ENCODE results near the gene FOXK2.
A peak's percentile ranks its signal among the peaks of the same experiment; 100 is the strongest.

Gene FOXK2

DNA sequence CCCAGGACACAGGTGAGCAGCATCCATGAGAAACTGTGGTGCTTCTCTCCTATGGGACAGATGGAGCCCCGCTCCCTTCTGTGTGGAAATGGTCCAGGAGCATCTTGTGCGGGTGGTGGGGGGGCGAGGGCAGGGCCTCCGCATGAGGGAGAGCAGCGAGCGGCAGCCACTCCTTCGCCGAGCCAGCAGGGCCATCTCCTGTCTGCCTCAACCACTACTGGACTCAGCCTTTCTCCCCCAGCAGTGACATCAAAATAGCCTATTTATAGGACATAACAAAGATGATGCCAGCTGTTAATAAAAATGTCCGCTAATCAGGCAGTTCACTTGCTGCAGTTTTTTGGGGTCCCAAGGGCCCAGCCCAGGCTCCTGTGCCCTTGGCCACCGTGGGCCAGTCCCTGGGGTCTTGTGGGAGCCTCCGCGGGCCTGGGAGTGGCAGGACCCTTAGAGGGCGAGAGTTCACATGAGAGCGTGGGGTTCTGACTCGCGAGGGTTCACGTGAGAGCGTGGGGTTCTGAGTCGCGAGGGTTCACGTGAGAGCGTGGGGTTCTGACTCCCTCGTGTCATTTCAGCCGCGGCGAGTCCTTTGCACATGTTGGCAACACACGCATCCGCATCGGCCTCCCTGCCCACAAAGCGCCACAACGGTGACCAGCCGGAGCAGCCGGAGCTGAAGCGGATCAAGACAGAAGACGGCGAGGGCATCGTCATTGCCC lies 81.4 kb downstream of the FOXK2 start:
- intact Hi-C loops (cut with micrococcal nuclease), result no loop called here
- H3K36me3 Mint-ChIP-seq (ENCODE audit: low read depth), result peaks cover 100% of the 10 kb centered on the region
- no peaks in the 10 kb centered on the region for H3K9me3 Mint-ChIP-seq
- no peaks in the 10 kb centered on the region for H3K27me3 Mint-ChIP-seq
- H3K4me1 Mint-ChIP-seq (ENCODE audit: low read depth), result peaks cover 29% of the 10 kb centered on the region
- no peak overlapping the region for H3K27ac Mint-ChIP-seq
- no peak overlapping the region for H3K4me3 Mint-ChIP-seq

DNA sequence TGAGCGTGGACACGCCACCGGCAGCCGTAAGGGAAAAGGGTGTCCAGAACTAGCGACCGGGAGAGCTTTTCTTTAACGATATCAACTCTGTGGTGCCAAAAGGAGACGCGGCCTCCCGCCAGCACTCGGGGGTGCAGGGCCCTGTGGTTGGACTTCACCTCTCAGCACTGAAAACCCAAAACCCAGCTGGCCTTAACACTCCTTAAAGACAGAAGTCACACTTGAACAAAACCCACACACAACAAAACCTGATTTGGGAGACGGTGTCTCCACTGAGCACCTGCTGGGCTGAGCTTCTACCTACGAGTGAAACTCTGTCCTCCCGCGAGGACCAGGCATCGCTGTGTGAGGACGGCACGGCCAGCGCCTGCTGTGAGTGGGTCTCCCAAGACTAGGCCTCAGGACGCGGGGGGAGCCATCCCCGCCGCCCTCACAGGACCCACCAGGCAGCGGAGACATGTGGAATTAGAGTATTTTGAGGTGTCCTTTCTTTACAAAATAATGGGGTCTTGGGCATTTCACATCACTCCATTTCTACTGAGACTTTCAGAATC lies 82.0 kb downstream of the FOXK2 start:
- intact Hi-C loops (cut with micrococcal nuclease), result no loop called here
- Mint-ChIP-seq H3K9me3 (no peaks in the 10 kb centered on the region), H3K27me3 (no peaks in the 10 kb centered on the region), H3K4me1 (ENCODE audit: low read depth) (peaks cover 29% of the 10 kb centered on the region), H3K4me3 (no peak overlapping the region), H3K36me3 (ENCODE audit: low read depth) (peaks cover 100% of the 10 kb centered on the region), H3K27ac (no peak overlapping the region)

DNA sequence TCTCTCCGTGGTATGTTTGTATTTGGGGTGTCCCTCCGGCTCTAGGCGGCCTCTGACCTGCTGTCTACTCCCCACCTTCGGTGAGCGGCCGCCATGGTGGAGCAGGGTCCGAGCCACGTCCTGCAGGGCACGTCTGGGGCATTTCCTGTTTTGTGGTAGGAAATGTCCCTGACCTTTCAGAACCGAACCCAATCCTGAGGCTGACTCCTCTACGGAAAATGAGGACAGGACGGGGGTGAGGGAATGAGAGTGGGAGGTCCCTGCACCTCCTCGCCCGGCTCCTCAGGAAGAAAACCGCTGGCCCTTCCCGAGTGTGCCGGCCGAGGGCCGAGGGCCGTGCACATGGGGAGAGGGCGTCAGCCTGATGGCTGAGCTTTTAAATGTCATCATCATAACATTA lies 83.0 kb downstream of the FOXK2 start:
- Mint-ChIP-seq H3K4me1 (ENCODE audit: low read depth) (peaks cover 29% of the 10 kb centered on the region), H3K9me3 (no peaks in the 10 kb centered on the region), H3K4me3 (no peak overlapping the region), H3K27ac (no peak overlapping the region), H3K36me3 (ENCODE audit: low read depth) (peaks cover 98% of the 10 kb centered on the region), H3K27me3 (no peaks in the 10 kb centered on the region)
- intact Hi-C loops (cut with micrococcal nuclease), result no loop called here

DNA sequence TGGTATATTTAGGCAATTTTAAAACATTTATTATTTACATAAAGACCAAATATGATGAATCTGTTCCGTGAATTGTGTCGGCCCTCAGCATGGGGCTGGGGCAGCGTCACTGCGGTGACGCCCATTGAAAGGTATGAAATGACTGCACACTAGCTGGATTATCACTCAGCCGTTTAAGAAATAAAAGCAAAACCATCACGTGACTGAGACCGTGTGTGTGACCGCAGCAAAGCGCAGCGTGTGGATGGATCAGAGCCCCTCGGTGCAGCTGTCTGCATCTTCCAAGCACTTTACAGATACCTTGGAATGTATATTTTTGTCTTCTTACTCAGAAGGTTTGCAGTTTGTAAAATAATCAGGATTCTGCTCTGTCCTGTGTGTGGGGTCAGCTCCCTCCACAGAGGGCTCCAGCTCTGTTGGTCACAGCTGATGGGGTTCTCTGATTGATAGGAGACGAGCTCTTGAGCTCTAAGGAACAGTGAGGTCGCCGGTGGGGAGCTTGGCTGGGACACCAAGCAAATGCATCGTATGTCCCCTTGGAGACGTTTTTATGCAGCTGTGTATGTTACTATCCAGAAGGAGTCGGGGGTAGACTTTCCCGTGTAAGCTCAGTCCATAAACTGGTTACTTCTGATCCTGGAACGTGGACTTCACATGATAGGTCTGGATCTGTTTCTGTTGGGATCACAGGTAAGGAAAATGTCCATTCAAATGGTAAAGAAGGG lies 83.6 kb downstream of the FOXK2 start:
- Mint-ChIP-seq H3K9me3 (no peaks in the 10 kb centered on the region), H3K36me3 (ENCODE audit: low read depth) (peaks cover 98% of the 10 kb centered on the region), H3K27me3 (no peaks in the 10 kb centered on the region), H3K27ac (peak overlapping the region; percentile 71), H3K4me3 (no peak overlapping the region), H3K4me1 (ENCODE audit: low read depth) (peaks cover 27% of the 10 kb centered on the region)
- intact Hi-C loops (cut with micrococcal nuclease), result no loop called here

DNA sequence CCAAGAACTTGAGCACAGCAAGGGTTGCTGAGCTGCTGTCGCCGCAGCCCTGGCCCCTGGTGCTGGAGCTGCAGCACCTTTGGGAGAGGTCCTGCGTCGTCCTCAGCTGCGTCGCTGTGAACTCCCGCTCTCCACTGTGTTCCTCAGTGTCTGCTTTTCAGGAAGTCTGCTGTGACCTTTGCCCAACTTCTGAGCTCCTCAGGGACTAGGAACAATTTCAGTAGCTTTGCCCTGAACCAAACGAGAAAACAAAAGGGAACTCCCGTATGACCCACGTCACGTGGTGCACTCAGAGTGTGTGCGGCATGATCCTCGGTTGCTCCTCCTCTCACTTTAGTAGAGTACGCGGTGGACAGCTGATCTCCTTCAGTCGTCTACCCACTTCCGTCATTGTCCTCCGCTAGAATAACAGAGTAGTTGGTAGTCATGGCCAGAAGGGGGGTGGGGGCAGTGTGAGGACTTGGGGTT lies 84.5 kb downstream of the FOXK2 start:
- intact Hi-C loops (cut with micrococcal nuclease), result no loop called here
- Mint-ChIP-seq H3K27me3 (no peaks in the 10 kb centered on the region), H3K4me3 (peak overlapping the region; percentile 44), H3K27ac (peak overlapping the region; percentile 71), H3K4me1 (ENCODE audit: low read depth) (peaks cover 19% of the 10 kb centered on the region), H3K9me3 (no peaks in the 10 kb centered on the region), H3K36me3 (ENCODE audit: low read depth) (peaks cover 98% of the 10 kb centered on the region)

DNA sequence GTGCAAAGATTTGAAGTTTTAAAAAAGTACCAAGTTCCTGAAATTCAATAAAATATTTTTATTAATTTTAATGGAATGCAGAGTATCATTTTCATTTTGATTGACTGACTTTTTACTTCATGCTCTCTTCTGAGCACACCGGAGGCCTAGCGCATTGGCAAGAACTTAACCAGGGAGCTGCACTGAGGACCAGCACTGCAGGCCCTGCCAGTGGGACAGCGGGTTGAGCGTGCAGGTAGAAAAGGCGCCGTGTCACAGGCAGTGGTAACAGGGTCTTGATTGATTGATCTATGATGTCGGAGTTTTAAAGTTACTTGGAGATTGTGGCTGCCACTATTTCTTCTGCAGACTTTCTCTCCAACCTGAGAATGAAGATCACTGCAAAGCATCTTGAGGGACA lies 85.0 kb downstream of the FOXK2 start:
- peaks cover 98% of the 10 kb centered on the region for H3K36me3 Mint-ChIP-seq (ENCODE audit: low read depth)
- intact Hi-C loops (cut with micrococcal nuclease), result no loop called here
- peak overlapping the region; percentile 71 for H3K27ac Mint-ChIP-seq
- no peak overlapping the region for H3K4me3 Mint-ChIP-seq
- H3K27me3 Mint-ChIP-seq, result no peaks in the 10 kb centered on the region
- H3K9me3 Mint-ChIP-seq, result no peaks in the 10 kb centered on the region
- H3K4me1 Mint-ChIP-seq (ENCODE audit: low read depth), result peaks cover 19% of the 10 kb centered on the region

DNA sequence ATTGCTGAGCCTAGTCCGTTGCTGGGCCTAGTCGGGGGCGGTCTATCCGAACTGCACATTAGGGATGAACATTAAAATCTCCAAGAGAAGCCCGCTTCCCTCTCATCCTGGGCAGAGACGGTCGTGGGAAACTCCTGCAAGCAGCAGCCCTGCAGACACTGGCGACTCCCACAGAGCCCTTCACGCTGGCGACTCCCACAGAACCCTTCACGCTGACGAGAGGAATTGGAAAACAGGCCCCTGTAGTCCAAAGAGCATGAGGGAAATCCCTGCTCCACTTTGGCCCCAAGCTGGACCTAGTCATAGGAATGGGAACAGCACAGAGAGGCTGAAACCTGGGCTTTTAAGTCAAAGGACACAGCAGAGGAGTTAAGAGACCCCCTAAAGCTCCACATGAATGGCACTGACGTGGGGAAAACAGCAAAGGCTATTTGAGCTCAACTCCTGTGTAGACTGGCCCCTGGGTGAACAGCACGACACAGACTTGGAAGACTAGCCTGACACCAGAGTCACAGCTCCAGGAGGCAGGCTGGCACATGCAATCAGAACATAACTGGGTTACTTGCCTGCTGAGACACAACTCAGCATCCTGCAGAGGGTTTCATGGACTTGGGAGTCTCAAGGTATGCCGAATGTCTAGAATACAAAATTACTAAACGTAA lies 86.5 kb downstream of the FOXK2 start:
- Mint-ChIP-seq H3K9me3 (no peaks in the 10 kb centered on the region), H3K27ac (no peak overlapping the region), H3K4me3 (no peak overlapping the region), H3K4me1 (ENCODE audit: low read depth) (peaks cover 19% of the 10 kb centered on the region), H3K27me3 (no peaks in the 10 kb centered on the region), H3K36me3 (ENCODE audit: low read depth) (peaks cover 98% of the 10 kb centered on the region)
- intact Hi-C loops (cut with micrococcal nuclease), result no loop called here

DNA sequence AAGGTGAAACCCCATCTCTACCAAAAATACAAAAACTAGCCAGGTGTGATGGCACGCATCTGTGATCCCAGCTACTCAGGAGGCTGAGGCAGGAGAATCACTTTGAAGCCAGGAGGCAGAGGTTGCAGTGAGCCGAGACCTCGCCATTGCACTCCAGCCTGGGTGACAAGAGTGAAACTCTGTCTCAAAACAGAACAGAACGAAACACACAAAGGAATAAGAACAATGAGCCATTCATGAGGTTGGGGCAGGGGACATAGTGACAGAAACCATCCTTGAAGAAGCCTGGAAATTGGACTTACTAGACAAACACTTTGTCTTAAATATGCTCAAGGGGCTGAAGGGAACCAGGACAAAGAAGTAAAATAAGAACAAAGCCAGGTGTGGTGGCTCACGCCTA lies 89.3 kb downstream of the FOXK2 start:
- intact Hi-C loops (cut with micrococcal nuclease), result no loop called here
- Mint-ChIP-seq H3K27ac (no peak overlapping the region), H3K9me3 (no peaks in the 10 kb centered on the region), H3K4me1 (ENCODE audit: low read depth) (peaks cover 10% of the 10 kb centered on the region), H3K4me3 (no peak overlapping the region), H3K27me3 (no peaks in the 10 kb centered on the region), H3K36me3 (ENCODE audit: low read depth) (peaks cover 97% of the 10 kb centered on the region)

DNA sequence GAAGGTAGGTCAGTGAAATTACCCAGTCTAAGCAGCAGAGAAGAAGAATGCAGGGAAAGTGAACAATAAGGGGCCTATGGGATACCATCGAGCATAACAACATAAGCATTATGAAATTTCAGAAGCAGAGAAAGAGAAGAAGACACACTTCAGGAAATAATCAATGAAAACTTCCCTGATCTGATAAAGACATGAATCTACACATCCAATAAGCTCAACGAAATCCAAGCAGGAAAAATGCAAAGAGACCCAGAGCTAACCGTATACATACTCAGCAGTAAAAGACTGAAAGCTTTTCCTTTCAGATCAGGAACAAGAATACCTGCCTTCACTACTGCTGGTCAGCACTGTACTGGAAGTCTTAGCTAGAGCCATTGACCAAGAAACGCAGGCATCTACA lies 90.1 kb downstream of the FOXK2 start:
- intact Hi-C loops (cut with micrococcal nuclease), result no loop called here
- Mint-ChIP-seq H3K9me3 (no peaks in the 10 kb centered on the region), H3K27me3 (no peaks in the 10 kb centered on the region), H3K27ac (no peak overlapping the region), H3K4me3 (no peak overlapping the region), H3K36me3 (ENCODE audit: low read depth) (peaks cover 97% of the 10 kb centered on the region), H3K4me1 (ENCODE audit: low read depth) (peaks cover 1% of the 10 kb centered on the region)

DNA sequence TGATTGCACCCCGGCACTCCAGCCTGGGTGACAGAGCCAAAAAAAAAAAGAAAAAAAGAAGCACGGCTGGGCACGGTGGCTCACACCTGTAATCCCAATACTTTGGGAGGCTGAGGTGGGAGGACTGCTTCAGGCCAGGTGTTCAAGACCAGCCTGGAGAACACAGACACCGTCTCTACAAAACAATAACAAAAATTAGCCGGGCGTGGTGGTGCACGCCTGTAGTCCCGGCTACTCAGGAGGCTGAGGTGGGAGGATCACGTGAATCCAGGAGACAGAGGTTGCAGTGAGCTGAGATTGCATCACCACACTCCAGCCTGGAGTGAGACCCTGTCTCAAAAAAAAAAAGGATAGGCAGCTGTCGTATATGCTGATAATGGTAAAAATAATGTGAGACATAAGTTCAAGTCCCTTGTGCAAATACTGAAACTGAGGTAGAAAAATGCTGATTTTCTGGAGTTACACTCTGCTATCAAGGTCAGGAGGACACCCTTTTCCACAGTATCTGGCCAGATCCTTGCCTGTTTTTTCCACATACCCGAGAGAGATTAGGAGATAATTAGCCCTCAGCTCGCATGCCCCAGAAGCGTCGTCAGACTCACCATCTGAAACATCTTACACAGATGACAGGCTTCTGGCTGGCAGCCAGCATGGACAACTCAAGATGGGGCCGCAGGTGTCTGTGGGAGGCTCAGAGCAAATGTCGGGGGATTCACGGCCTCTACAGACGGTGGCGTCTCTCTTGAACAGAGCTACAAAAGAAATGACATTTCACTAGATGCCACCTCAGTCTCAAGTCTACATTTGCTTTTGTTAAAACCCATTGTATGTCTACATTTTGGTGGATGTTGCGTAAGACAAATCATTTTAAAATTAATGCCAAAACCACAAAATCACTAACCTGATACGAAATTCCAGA lies 91.9 kb downstream of the FOXK2 start:
- no peak overlapping the region for H3K27ac Mint-ChIP-seq
- H3K27me3 Mint-ChIP-seq, result no peaks in the 10 kb centered on the region
- H3K36me3 Mint-ChIP-seq (ENCODE audit: low read depth), result peaks cover 97% of the 10 kb centered on the region
- no peaks in the 10 kb centered on the region for H3K9me3 Mint-ChIP-seq
- no peaks in the 10 kb centered on the region for H3K4me1 Mint-ChIP-seq (ENCODE audit: low read depth)
- no peak overlapping the region for H3K4me3 Mint-ChIP-seq
- intact Hi-C loops (cut with micrococcal nuclease), result no loop called here

DNA sequence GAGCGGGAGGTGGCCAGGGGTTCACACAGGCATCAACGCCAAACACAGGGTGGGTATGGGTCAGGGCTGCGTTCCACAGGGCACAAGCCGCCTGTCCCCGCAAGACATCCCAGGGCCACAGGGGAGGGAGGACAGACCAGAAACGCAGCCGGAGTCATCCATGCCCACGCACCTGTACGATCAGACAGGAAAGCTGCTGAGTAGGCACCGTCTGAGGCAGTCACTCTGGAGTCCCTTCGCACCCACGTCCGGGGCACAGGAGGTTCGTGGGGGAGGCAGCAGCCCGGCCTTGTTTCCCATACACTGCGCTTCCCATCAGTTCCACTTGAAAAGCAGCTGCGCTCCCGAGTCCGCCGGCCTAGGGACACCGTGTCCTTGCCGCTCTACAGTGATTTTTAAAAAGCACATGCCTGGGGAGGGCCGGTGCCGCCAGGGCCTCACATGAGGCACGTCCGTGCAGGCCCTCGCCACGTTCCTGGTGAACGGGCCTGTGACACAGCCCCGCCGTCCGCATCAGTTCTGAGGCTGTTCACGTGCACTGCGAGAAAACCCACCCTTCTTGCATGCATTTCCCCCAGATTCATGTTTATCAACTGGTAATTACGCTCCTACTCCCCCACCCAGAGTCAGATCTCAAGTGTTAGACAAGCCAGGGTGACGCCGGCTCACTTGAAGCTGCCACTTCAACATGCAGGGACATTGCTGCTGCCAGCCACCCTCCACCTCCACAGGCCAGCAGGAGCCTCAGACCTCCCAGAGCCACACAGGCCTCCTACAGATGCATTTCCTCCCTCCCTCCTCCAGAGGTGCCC lies 94.0 kb downstream of the FOXK2 start:
- no peak overlapping the region for H3K27ac Mint-ChIP-seq
- intact Hi-C loops (cut with micrococcal nuclease), result no loop called here
- H3K27me3 Mint-ChIP-seq, result no peaks in the 10 kb centered on the region
- peaks cover 99% of the 10 kb centered on the region for H3K36me3 Mint-ChIP-seq (ENCODE audit: low read depth)
- H3K4me3 Mint-ChIP-seq, result no peak overlapping the region
- H3K9me3 Mint-ChIP-seq, result no peaks in the 10 kb centered on the region
- no peaks in the 10 kb centered on the region for H3K4me1 Mint-ChIP-seq (ENCODE audit: low read depth)

DNA sequence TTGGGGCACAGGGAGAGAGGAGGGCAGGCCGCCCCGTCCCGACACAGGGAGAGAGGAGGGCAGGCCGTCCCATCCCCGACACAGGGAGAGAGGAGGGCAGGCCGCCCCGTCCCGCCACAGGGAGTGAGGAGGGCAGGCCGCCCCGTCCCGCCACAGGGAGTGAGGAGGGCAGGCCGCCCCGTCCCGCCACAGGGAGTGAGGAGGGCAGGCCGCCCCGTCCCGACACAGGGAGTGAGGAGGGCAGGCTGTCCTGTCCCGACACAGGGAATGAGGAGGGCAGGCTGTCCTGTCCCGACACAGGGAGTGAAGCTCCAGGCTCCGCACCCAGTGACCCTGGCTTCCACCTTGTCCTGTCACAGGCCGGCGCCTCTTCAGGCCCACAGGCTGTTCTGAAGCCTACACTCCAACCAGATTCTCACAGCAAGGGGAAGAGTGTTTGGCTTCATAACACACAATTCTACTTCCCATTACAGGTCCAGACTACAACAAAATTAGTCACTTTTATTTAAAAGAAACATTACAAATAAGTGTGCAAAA lies 94.6 kb downstream of the FOXK2 start:
- no peak overlapping the region for H3K4me3 Mint-ChIP-seq
- H3K27me3 Mint-ChIP-seq, result no peaks in the 10 kb centered on the region
- H3K4me1 Mint-ChIP-seq (ENCODE audit: low read depth), result no peaks in the 10 kb centered on the region
- H3K27ac Mint-ChIP-seq, result no peak overlapping the region
- H3K36me3 Mint-ChIP-seq (ENCODE audit: low read depth), result peaks cover 99% of the 10 kb centered on the region
- H3K9me3 Mint-ChIP-seq, result no peaks in the 10 kb centered on the region
- intact Hi-C loops (cut with micrococcal nuclease), result no loop called here

Data from dendritic cell treated with granulocyte-macrophage colony-stimulating factor and Interleukin-4, amounts not matched to agents 40 ng/mL and 50 ng/mL, for 4 days (primary cell).